GM18868 (cell line): ENCODE measurements around the gene PHACTR1.
"Not testable (repeated sequence)": the region's sequence is repeated elsewhere in the genome, so short reads cannot be mapped to it uniquely, and the experiment has no call there.

Experiments used
- ATAC-seq: cut with Tn5 transposase; IDR thresholded peaks from one replicate; pipeline ENCODE4 v1.9.1; 2021; ENCODE audit warnings: mild to moderate bottlenecking, moderate library complexity; ENCODE audit not compliant: unreplicated experiment

The PHACTR1 gene

GRCh38 chr6:12716298-12716916 lies at the start of gene PHACTR1:
TSS of gene PHACTR1 (plus strand) at chr6:12716767.
- no peak for ATAC-seq

- no peak for ATAC-seq
Observed at GRCh38 chr6:12666886-12667285, 49.7 kb upstream of the PHACTR1 start.

- no peak for ATAC-seq
Observed at GRCh38 chr6:12675931-12676330, 40.6 kb upstream of the PHACTR1 start.

- no peak for ATAC-seq
Observed at GRCh38 chr6:12679341-12679740, 37.2 kb upstream of the PHACTR1 start.

GRCh38 chr6:12693122-12693521 lies 23.4 kb upstream of the PHACTR1 start:
- no peak for ATAC-seq

GRCh38 chr6:12698298-12698697 lies 18.3 kb upstream of the PHACTR1 start:
- no peak for ATAC-seq

GRCh38 chr6:12704946-12705345 lies 11.6 kb upstream of the PHACTR1 start:
- no peak for ATAC-seq

- ATAC-seq, result no peak
Observed at GRCh38 chr6:12709116-12709515, 7.5 kb upstream of the PHACTR1 start.

GRCh38 chr6:12709556-12710232 lies 6.9 kb upstream of the PHACTR1 start:
- ATAC-seq, result no peak

- no peak for ATAC-seq
Observed at GRCh38 chr6:12710921-12711320, 5.6 kb upstream of the PHACTR1 start.

- ATAC-seq, result no peak
Observed at GRCh38 chr6:12714022-12714421, 2.5 kb upstream of the PHACTR1 start.

- ATAC-seq, result no peak
Observed at GRCh38 chr6:12715437-12715836, 1.1 kb upstream of the PHACTR1 start.

- no peak for ATAC-seq
Observed at GRCh38 chr6:12717356-12717755, 789 bp downstream of the PHACTR1 start.

GRCh38 chr6:12718015-12718414 lies 1.4 kb downstream of the PHACTR1 start:
- no peak for ATAC-seq

GRCh38 chr6:12719017-12719416 lies 2.5 kb downstream of the PHACTR1 start:
- ATAC-seq, result no peak

- ATAC-seq, result no peak
Observed at GRCh38 chr6:12720310-12720709, 3.7 kb downstream of the PHACTR1 start.

GRCh38 chr6:12725263-12725662 lies 8.7 kb downstream of the PHACTR1 start:
- no peak for ATAC-seq

- ATAC-seq, result no peak
Observed at GRCh38 chr6:12729467-12729866, 12.9 kb downstream of the PHACTR1 start.

GRCh38 chr6:12730809-12731208 lies 14.2 kb downstream of the PHACTR1 start:
- ATAC-seq, result not testable (repeated sequence)

GRCh38 chr6:12733876-12734275 lies 17.3 kb downstream of the PHACTR1 start:
- ATAC-seq, result no peak

GRCh38 chr6:12735786-12736185 lies 19.2 kb downstream of the PHACTR1 start:
- no peak for ATAC-seq

GRCh38 chr6:12748411-12748810 lies 31.8 kb downstream of the PHACTR1 start:
- no peak for ATAC-seq
